Hepatocyte (in vitro differentiated cells): ENCODE data around the gene AKIRIN1.

Source experiments
- EZH2phosphoT487 ChIP-seq: fragments of 200-600 bp; sonication (generic); IDR thresholded peaks from one replicate; pipeline ENCODE4 v1.6.1; 2018; ENCODE audit warnings: antibody characterized with exemption, mild to moderate bottlenecking, low read depth, moderate library complexity; ENCODE audit not compliant: unreplicated experiment, severe bottlenecking
- TF ChIP-seq, protein P1 (sequence below): fragments of 200-600 bp; sonication (generic); IDR thresholded peaks from 2 replicates; pipeline ENCODE4 v1.5.1; 2016; ENCODE audit warnings: antibody characterized with exemption, mild to moderate bottlenecking; ENCODE audit not compliant: poor library complexity

DNA sequence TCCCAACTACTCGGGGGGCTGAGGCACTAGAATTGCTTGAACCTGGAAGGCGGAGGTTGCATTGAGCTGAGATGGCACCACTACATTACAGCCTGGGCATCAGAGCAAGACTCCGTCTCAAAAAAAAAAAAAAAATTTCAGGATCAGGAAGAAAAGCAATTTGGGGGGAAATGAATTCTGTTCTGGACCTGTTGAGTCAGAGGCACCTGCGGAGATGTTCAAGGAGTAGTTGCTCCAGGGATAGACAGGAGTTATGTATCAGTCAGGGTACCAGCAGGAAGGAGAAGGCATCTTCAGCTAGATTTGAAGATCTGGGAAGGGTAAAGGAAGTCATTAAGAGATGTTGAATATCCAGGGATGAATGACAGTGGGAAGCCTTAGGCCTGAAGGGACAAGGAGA is 46.5 kb upstream of the AKIRIN1 start:
- no peak for TF ChIP-seq EZH2phosphoT487
- TF ChIP-seq, protein P1, sequence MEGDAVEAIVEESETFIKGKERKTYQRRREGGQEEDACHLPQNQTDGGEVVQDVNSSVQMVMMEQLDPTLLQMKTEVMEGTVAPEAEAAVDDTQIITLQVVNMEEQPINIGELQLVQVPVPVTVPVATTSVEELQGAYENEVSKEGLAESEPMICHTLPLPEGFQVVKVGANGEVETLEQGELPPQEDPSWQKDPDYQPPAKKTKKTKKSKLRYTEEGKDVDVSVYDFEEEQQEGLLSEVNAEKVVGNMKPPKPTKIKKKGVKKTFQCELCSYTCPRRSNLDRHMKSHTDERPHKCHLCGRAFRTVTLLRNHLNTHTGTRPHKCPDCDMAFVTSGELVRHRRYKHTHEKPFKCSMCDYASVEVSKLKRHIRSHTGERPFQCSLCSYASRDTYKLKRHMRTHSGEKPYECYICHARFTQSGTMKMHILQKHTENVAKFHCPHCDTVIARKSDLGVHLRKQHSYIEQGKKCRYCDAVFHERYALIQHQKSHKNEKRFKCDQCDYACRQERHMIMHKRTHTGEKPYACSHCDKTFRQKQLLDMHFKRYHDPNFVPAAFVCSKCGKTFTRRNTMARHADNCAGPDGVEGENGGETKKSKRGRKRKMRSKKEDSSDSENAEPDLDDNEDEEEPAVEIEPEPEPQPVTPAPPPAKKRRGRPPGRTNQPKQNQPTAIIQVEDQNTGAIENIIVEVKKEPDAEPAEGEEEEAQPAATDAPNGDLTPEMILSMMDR: no peak
